NCI-H2107 (cell line): ENCODE results near the gene TTC33.
"Not testable (repeated sequence)": the region's sequence is repeated elsewhere in the genome, so short reads cannot be mapped to it uniquely, and the experiment has no call there.

Source experiments
- DNase-seq: peaks from one replicate; lab custom pipeline; 2025; lab: John Stamatoyannopoulos, UW

The TTC33 gene

GRCh38 chr5:40755407-40756365, at the start of gene TTC33:
Gene TTC33 (minus strand): TSS chr5:40755961. CDS start chr5:40747018, 8,943 bp downstream.
- peak; percentile 96 for DNase-seq

GRCh38 chr5:40801771-40802562, 46.2 kb upstream of the TTC33 start:
- DNase-seq = no peak

GRCh38 chr5:40799258-40799657, 43.5 kb upstream of the TTC33 start:
- no peak for DNase-seq

- no peak for DNase-seq
These were observed 43.0 kb upstream of the TTC33 start for GRCh38 chr5:40798801-40799210.

- peak; percentile 83 for DNase-seq
These were observed 42.4 kb upstream of the TTC33 start, which contains the start of gene PRKAA1 for GRCh38 chr5:40798012-40798800. Gene PRKAA1 (minus strand): TSS chr5:40798374. CDS start chr5:40798189, 185 bp downstream.

- no peak for DNase-seq
These were observed 41.7 kb upstream of the TTC33 start for GRCh38 chr5:40797273-40798011.

- no peak for DNase-seq
These were observed 40.7 kb upstream of the TTC33 start for GRCh38 chr5:40796487-40796889.

GRCh38 chr5:40794877-40795276, 39.1 kb upstream of the TTC33 start:
- not testable (repeated sequence) for DNase-seq

- DNase-seq = not testable (repeated sequence)
These were observed 38.6 kb upstream of the TTC33 start for GRCh38 chr5:40794340-40794739.

GRCh38 chr5:40792691-40793090, 36.9 kb upstream of the TTC33 start:
- not testable (repeated sequence) for DNase-seq

GRCh38 chr5:40791715-40792139, 36.0 kb upstream of the TTC33 start:
- DNase-seq = no peak

GRCh38 chr5:40790947-40791593, 35.3 kb upstream of the TTC33 start:
- DNase-seq = no peak

- DNase-seq = not testable (repeated sequence)
These were observed 33.2 kb upstream of the TTC33 start for GRCh38 chr5:40788941-40789340.

GRCh38 chr5:40787986-40788385, 32.2 kb upstream of the TTC33 start:
- DNase-seq = no peak

- not testable (repeated sequence) for DNase-seq
These were observed 30.9 kb upstream of the TTC33 start for GRCh38 chr5:40786664-40787063.

- DNase-seq = no peak
These were observed 29.2 kb upstream of the TTC33 start for GRCh38 chr5:40784916-40785315.

GRCh38 chr5:40784027-40784653, 28.4 kb upstream of the TTC33 start:
- DNase-seq = no peak

GRCh38 chr5:40781843-40782409, 26.2 kb upstream of the TTC33 start:
- DNase-seq = no peak

- DNase-seq = no peak
These were observed 25.1 kb upstream of the TTC33 start for GRCh38 chr5:40780858-40781257.

- no peak for DNase-seq
These were observed 24.4 kb upstream of the TTC33 start for GRCh38 chr5:40780199-40780598.
